RCC 7860 (cell line): ENCODE measurements around the gene RGS3.

Experiments used
- DNase-seq: peaks from one replicate; pipeline ENCODE4 v3.0.0-alpha.2; 2015; ENCODE audit warnings: low spot score
- FAIRE-seq: peaks from 2 replicates; lab custom pipeline; 2012; peaks lifted over from hg19 to GRCh38; lab: Jason Lieb, UNC

RGS3 gene

GRCh38 chr9:113614843-113615648, 151.5 kb downstream of the RGS3 start:
- DNase-seq = no peak
- FAIRE-seq = no peak

DNA sequence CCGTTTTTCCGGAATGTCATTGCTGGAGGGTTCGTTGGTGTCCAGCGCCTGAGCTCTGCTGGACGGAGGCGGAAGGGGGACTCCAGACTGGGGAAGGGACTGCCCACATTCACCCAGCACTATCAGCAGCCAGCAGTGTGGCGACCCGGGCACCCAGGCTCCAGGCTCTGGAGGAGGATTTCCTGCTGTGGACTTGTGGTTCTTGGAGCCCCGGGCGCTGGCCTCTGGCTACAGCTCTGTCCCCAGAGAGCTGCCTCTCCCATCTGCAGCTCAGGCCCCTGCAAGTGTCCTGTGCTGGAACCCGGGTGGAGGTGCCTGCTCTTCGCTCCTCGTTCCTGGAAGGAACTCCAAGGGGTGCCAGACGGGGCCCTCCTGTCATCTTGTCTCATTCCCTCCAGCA, 152.6 kb downstream of the RGS3 start:
- FAIRE-seq = no peak
- DNase-seq = no peak

- FAIRE-seq (no peak), DNase-seq (no peak)
Measured at GRCh38 chr9:113616621-113617496, 153.3 kb downstream of the RGS3 start.

DNA sequence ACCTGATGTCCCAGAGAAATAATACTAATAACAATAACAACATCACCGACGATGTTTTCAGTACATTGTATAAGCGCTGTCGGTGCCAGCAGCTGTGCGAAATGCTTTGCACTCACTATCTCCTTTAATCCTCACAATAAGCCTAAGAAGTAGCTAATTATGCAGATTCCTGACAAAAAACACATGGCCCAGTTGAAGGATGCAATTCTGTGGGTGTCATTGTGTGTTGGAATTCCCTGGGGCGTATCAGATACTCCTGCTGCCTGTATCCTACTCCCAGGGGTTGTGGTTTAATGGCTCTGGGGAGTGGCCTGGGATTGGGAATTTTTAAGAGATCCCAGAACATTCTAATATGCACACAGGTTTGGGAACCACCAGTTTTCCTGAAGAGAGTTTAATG, 154.0 kb downstream of the RGS3 start:
- DNase-seq = no peak
- FAIRE-seq = no peak

- FAIRE-seq (no peak), DNase-seq (no peak)
Measured at GRCh38 chr9:113618836-113619490, 155.4 kb downstream of the RGS3 start.

DNA sequence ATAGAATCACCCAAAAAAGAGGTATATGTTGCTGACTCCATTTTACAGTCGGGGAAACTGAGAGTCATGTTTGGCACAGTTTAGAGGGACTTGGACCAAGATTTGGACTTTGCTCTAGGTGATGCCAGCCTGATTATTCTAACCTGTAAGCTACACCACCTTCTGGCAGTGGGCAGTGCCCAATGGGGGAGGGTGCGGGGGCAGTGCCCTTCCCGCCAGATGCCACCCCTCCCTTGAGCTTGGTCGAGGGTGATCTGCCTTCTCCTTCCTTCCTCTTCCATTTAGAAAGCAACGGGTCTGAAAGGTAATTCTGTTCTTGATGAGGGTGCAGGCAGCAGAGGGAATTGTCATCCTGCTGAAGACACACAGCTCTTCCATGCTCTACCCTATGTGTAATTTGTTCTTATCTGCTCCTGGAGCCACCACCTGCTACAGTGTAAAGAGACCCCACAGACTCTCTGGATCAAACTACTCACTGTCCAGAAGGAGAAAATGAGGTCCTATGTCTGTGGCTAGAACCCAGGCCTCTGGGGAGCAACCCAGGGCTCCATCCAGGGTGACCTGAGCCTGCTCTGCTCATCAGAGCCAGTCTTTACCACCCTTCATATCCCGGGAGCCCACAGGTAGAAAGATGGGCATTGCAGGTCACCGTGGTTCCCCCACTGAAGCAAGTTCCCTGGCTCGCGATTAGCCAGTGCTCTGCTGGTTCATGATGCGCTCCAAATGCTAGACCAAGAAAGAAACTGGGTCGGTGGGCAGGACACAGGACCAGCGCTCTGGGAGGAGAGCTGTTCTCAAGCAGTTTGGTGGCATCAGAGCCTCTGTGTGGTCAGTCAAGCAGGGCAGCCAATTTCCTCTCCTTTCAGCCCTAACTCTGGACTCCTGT, 156.2 kb downstream of the RGS3 start:
- FAIRE-seq = no peak

DNA sequence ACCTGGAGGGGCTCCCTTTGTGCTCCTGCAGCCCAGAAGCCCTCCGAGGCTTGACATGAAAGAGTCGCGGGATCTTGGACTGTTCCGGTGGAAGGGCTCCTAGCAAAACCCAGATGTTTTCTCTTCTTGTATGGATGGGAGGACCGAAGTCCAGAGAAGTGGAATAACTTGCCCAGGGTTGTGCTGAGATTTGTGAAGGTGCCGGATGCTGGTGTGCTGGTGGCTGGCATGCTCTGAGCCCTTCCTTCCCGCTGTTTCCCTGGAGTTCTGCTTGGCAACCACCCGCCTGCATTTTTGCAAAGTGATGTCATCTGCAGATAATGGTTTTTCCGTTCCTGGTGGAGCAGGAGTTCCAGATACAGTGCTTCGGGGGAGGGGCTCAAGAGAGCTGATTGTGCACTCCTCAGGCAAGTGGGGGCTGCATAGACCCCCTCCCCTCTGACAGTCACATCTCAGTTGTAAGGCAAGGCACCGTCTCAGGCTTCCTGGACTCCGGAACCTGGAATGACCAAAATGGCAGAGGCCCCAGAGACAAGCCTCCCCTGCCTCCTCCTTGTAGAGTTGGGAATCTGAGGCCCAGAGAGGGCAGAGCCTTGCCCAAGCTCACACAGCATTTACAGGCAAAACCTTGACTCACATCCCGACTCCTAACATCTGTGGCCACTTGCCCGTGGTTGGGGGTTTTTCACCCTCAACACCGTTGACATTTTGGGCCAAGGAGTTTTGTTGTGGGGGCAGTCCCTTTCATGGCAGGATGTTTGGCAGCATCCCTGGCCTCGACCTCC, 157.0 kb downstream of the RGS3 start:
- FAIRE-seq (peak; percentile 91), DNase-seq (peak; percentile 99)

More for the DNA sequence above, 156.2 kb downstream of the RGS3 start:
- DNase-seq = peak; percentile 16

- FAIRE-seq (peak; percentile 91), DNase-seq (peak; percentile 92)
Measured at GRCh38 chr9:113621309-113621791, 157.8 kb downstream of the RGS3 start.

DNA sequence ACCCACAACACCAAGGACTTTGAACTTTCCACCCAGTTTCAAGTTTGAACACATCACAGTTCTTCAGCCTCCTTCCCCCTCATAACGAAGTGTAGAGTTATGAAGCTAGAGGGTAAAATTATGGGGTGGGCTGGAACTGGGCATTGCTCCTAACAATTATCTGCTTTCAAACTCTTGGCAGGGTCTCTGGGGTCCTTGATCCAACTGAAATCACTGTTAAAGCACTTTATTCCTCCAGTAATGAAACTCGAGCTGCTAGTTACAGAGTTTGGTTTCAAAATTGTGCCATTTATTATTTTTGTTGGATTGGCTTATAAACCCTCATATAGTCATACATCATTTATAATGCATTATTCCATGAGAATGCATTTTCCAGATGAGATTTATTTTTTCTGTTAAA, 158.5 kb downstream of the RGS3 start:
- DNase-seq (no peak), FAIRE-seq (no peak)

GRCh38 chr9:113622600-113623400, 159.3 kb downstream of the RGS3 start:
- FAIRE-seq = peak; percentile 98
- peak; percentile 96 for DNase-seq

DNA sequence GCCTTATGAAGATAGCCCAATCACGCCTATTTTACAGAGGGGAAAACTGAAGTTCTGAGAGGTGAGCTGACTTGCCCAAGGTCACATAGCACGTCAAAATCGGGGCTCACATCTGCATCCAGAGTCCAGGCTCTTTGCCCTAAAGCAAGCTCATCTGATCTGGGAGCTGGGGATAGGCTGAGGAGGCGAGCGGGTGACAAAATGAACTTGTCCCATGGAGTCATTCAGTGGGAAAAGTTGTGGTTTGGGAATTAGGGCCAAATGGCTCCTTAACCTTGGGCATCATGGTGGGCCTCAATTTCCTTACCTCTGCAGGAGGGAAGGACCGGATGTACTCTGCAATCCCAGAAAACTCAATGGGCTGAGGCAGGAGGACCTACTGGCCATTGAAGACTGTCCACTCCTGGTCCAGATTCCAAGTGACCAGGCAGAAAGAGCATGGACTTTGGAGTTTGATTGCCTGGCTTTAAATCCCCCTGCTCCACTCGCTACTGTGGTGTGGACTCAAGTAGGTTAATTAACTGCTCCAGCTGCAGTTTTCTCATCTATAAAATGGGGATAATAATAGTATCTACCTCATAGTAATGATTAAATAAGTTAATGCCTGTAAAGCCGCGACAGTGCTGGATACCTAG, 160.4 kb downstream of the RGS3 start:
- DNase-seq (no peak), FAIRE-seq (no peak)

GRCh38 chr9:113624721-113625120, 161.2 kb downstream of the RGS3 start:
- peak; percentile 82 for FAIRE-seq
- DNase-seq = peak; percentile 86

- no peak for DNase-seq
- no peak for FAIRE-seq
Measured at GRCh38 chr9:113625486-113625885, 162.0 kb downstream of the RGS3 start.

DNA sequence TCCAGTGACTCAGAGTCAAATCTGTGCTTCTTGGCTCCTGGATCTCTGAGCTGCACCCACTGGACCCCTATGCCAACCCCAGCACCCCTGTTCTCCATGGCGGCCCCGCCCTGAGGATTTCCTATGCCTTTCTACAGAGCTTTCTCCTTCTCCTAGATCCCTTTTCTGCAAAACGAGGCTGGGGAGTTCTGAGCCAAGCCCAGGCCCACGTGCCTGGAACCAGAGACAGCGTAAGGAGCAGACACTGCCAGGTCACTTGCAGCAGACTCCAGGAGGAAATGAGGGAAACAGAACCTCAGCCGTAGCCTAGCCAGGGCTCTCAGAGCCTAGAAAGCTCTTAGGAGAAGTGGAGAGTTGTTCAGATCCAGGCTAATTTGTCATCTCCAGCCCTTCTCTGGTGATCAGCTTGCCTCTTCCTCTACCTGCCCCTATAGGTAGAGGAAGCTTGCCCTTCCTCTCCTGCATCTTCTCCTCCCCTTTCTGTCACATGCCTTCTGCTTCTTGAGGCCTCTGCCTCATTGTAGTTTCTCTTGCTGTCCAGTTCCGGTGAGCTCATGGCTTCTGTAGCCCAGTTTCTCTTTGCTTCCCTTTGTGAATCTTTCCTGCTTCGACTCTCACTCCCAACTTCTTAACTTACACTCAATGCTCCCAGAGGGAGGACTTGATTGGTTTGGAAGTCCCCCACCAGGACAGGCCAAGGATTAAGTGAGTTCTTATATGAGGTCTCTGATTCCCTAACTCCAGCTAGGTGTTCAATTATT, 163.4 kb downstream of the RGS3 start:
- FAIRE-seq (no peak), DNase-seq (no peak)

DNA sequence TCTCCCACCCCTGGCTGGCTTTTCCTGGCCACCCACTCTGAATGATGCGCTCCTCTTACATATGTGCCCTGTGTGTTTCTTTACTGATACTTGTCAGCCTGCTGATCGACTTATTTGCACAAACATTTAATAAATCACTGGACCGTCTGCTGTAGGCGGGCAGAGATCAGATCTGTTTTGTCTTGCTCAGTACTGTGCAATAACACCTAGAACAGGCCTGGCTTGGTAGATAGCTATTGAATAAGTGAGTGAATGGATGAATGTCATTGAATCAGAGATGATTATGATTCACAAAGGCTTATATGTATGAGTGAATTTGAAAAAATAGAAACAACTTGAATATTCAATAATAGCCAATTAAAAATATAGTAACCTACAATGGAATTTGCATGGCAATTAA, 165.1 kb downstream of the RGS3 start:
- DNase-seq (no peak), FAIRE-seq (no peak)

DNA sequence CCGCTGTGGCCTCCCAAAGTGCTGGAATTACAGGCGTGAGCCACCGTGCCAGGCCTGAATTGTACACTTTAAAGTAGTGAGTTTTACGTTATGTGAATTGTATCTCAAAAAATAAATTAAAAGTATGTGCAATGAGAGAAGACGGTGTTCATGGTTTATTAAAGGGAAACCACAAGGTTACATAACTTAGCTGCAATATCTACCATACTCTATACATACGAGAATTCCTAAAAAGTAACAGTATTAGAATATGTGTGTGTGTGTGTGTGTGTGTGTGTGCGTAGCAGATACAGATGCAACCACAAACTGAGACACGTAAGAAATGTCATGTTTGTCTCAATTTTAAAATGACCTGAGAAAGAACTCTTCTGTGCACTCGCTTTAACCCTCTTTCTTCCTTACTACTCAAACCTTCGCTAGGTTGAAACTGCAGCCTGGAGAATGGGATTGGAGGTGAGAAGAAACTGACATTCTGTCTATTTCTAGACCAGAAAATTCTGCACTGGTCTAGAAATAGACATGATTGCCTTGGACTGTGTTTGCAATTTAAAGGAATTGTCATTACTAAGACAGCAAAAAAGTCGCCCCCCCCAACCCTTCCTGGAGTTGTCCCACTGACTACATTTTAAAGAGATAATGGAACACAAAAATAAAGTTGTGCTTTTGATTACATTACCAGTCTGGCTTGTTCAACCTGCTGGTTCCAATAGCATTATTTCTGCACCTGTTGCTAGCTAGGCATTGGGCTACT, 167.0 kb downstream of the RGS3 start:
- DNase-seq = no peak
- no peak for FAIRE-seq
